Mesenchymal stem cell (in vitro differentiated cells and primary cell): ENCODE measurements around the gene ADGRL3.

Experiments
- DNase-seq: peaks from one replicate; pipeline ENCODE4 v3.0.0-alpha.2; 2013
- H2AFZ ChIP-seq: one replicate; pipeline ENCODE4 v1.6.1; 2013; ENCODE audit warnings: low read depth, mild to moderate bottlenecking, control low read depth, inconsistent platforms, low read length, moderate library complexity
- H2AK5ac ChIP-seq: 2 replicates; pipeline ENCODE4 v1.6.1; 2013; ENCODE audit warnings: low read length, moderate library complexity, mild to moderate bottlenecking, inconsistent platforms; ENCODE audit not compliant: severe bottlenecking
- H2BK120ac ChIP-seq: one replicate; pipeline ENCODE4 v1.6.1; 2013; ENCODE audit warnings: low read depth, mild to moderate bottlenecking, inconsistent platforms, low read length, moderate library complexity
- H2BK12ac ChIP-seq, 2 experiments: one replicate each; pipeline ENCODE4 v1.6.1; 2013; ENCODE audit warnings: inconsistent platforms in 2 of 2, low read length in 2 of 2, mild to moderate bottlenecking in 2 of 2, moderate library complexity in 2 of 2, control low read depth in 1 of 2
- H2BK15ac ChIP-seq: one replicate; pipeline ENCODE4 v1.6.1; 2013; ENCODE audit warnings: mild to moderate bottlenecking, low read depth, inconsistent platforms; ENCODE audit not compliant: poor library complexity, severe bottlenecking
- H2BK5ac ChIP-seq: 2 replicates; pipeline ENCODE4 v1.6.1; 2013; ENCODE audit warnings: low read depth, mild to moderate bottlenecking, low read length, control low read depth, inconsistent platforms; ENCODE audit not compliant: poor library complexity, severe bottlenecking
- H3K14ac ChIP-seq, 2 experiments: one replicate each; pipeline ENCODE4 v1.6.1; 2013; ENCODE audit warnings: inconsistent platforms in 2 of 2, low read length in 2 of 2, control low read depth in 1 of 2, mild to moderate bottlenecking in 1 of 2, moderate library complexity in 1 of 2
- H3K18ac ChIP-seq, 2 experiments: one replicate each; pipeline ENCODE4 v1.6.1; 2013; ENCODE audit warnings: inconsistent platforms in 2 of 2, low read length in 2 of 2, control low read depth in 1 of 2, low read depth in 1 of 2, mild to moderate bottlenecking in 1 of 2
- H3K23ac ChIP-seq, 2 experiments: one replicate each; pipeline ENCODE4 v1.6.1; 2013; ENCODE audit warnings: inconsistent platforms in 2 of 2, low read length in 2 of 2, mild to moderate bottlenecking in 2 of 2, moderate library complexity in 2 of 2, control low read depth in 1 of 2
- H3K27ac ChIP-seq: 2 replicates; pipeline ENCODE4 v1.5.1; 2013; ENCODE audit warnings: mild to moderate bottlenecking, moderate library complexity, low read length, control low read depth, inconsistent platforms; ENCODE audit not compliant: poor library complexity, severe bottlenecking
- H3K27me3 ChIP-seq, 2 experiments: 2 replicates each; pipeline versions ENCODE4 v1.6.1 to v1.7.0; 2013; ENCODE audit warnings: low read length in 2 of 2, mild to moderate bottlenecking in 2 of 2, moderate library complexity in 2 of 2, control low read depth in 1 of 2, inconsistent platforms in 1 of 2; ENCODE audit not compliant: control insufficient read depth in 1 of 2, insufficient read depth in 1 of 2
- H3K36me3 ChIP-seq, 2 experiments: 2 replicates each; pipeline versions ENCODE4 v1.6.1 to v1.7.0; 2013; ENCODE audit warnings: low read length in 2 of 2, control low read depth in 1 of 2, inconsistent platforms in 1 of 2, low read depth in 1 of 2, mild to moderate bottlenecking in 1 of 2; ENCODE audit not compliant: insufficient read depth in 2 of 2, control insufficient read depth in 1 of 2
- H3K4ac ChIP-seq, 2 experiments: one replicate each; pipeline ENCODE4 v1.6.1; 2013; ENCODE audit warnings: inconsistent platforms in 2 of 2, low read length in 2 of 2, mild to moderate bottlenecking in 2 of 2, moderate library complexity in 2 of 2, control low read depth in 1 of 2, low read depth in 1 of 2
- H3K4me1 ChIP-seq: 2 replicates; pipeline ENCODE4 v1.6.1; 2013; ENCODE audit warnings: low read depth, low read length, control low read depth; ENCODE audit not compliant: control insufficient read depth, insufficient read depth
- H3K4me2 ChIP-seq: 2 replicates; pipeline ENCODE4 v1.6.1; 2013; ENCODE audit warnings: low read length, mild to moderate bottlenecking, inconsistent platforms; ENCODE audit not compliant: poor library complexity, severe bottlenecking
- H3K4me3 ChIP-seq, 2 experiments: 2 replicates each; pipeline versions ENCODE4 v1.5.1 to v1.7.0; 2013; ENCODE audit warnings: low read length in 2 of 2, mild to moderate bottlenecking in 2 of 2, control low read depth in 1 of 2, low read depth in 1 of 2; ENCODE audit not compliant: insufficient read depth in 1 of 2
- H3K79me1 ChIP-seq: replicated peaks from 2 replicates; pipeline ENCODE4 v1.6.1; 2013; ENCODE audit warnings: mild to moderate bottlenecking, control low read depth, low read length, inconsistent platforms; ENCODE audit not compliant: poor library complexity, severe bottlenecking
- H3K9ac ChIP-seq: 2 replicates; pipeline ENCODE4 v1.7.0; 2013; ENCODE audit warnings: mild to moderate bottlenecking, low read length, moderate library complexity
- H3K9me3 ChIP-seq: 2 replicates; pipeline ENCODE4 v1.7.0; 2013; ENCODE audit warnings: mild to moderate bottlenecking, low read length; ENCODE audit not compliant: control insufficient read depth
- H4K8ac ChIP-seq: one replicate; pipeline ENCODE4 v1.6.1; 2013; ENCODE audit warnings: inconsistent platforms, mild to moderate bottlenecking, low read length, moderate library complexity
- H4K91ac ChIP-seq: one replicate; pipeline ENCODE4 v1.6.1; 2013; ENCODE audit warnings: mild to moderate bottlenecking, low read length, inconsistent platforms
- WGBS: methylation state at CpG from one replicate; pipeline ENCODE4 v1.1.7; 2013; ENCODE audit warnings: mixed read lengths; 5-methylcytosine and 5-hydroxymethylcytosine counted together

ADGRL3 gene

DNA sequence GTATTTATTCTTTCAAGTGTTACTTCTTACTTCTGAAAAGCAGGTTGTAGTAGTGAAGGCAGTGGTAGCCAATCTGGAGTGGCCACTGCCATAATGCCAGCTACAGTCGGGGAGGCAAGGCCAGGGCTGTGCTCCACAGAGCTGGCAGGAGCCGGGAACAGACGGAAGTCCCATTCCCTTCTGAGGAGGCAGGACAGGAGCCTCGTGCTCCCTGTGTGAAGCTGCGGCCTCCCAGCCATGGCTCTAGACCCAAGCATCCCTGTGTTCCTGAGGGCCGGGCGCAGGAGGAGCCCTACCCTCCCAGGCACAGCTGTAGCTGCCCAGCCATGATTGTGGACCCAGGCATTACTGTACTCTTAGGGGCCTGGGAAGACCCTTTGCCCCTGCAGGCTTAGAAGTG is 461.8 kb downstream of the ADGRL3 start:
- no peak overlapping the region for H3K27ac ChIP-seq

GRCh38 chr4:61662362-61662761 is 462.2 kb downstream of the ADGRL3 start:
- no peak overlapping the region for H2BK12ac ChIP-seq
- peaks cover 0 to 3% of the 10 kb centered on the region in 2 experiments for H3K36me3 ChIP-seq
- H3K9ac ChIP-seq: no peak overlapping the region
- no peak overlapping the region for H2AK5ac ChIP-seq
- no peak overlapping the region for H4K8ac ChIP-seq
- no peak overlapping the region for H3K4me2 ChIP-seq
- 95% methylated on average over 5 of the region's 5 CpGs for whole genome bisulfite sequencing
- no peaks in the 10 kb centered on the region for H3K27me3 ChIP-seq
- H2BK120ac ChIP-seq: no peak overlapping the region
- no peak overlapping the region for H2AFZ ChIP-seq
- no peak overlapping the region for H2BK5ac ChIP-seq
- H3K79me1 ChIP-seq: no peaks in the 10 kb centered on the region
- peak overlapping the region in 1 of 2 experiments; percentile 2 for H3K4ac ChIP-seq
- no peak overlapping the region for H3K4me3 ChIP-seq
- no peak overlapping the region for H2BK15ac ChIP-seq
- H3K9me3 ChIP-seq: no peaks in the 10 kb centered on the region
- H3K27ac ChIP-seq: no peak overlapping the region
- no peak overlapping the region for H3K18ac ChIP-seq
- DNase-seq: no peak
- peaks cover 3% of the 10 kb centered on the region for H3K4me1 ChIP-seq
- H3K23ac ChIP-seq: no peak overlapping the region
- H3K14ac ChIP-seq: no peak overlapping the region
- H4K91ac ChIP-seq: no peak overlapping the region

More for the DNA sequence above, 461.8 kb downstream of the ADGRL3 start:
- no peak for DNase-seq
- 94% methylated on average over 7 of the region's 7 CpGs for WGBS
- H3K27me3 ChIP-seq: no peaks in the 10 kb centered on the region
- no peak overlapping the region for H2BK12ac ChIP-seq
- no peaks in the 10 kb centered on the region for H3K79me1 ChIP-seq
- no peak overlapping the region for H3K9ac ChIP-seq
- H2BK5ac ChIP-seq: no peak overlapping the region
- no peak overlapping the region for H4K8ac ChIP-seq
- H4K91ac ChIP-seq: no peak overlapping the region
- no peak overlapping the region for H3K4me3 ChIP-seq
- H3K4me1 ChIP-seq: peaks cover 3% of the 10 kb centered on the region
- H3K14ac ChIP-seq: no peak overlapping the region
- H3K4me2 ChIP-seq: no peak overlapping the region
- peaks cover 0 to 3% of the 10 kb centered on the region in 2 experiments for H3K36me3 ChIP-seq
- H2AFZ ChIP-seq: no peak overlapping the region
- H3K4ac ChIP-seq: no peak overlapping the region
- no peak overlapping the region for H3K18ac ChIP-seq
- no peak overlapping the region for H3K23ac ChIP-seq
- H2BK15ac ChIP-seq: no peak overlapping the region
- H2AK5ac ChIP-seq: no peak overlapping the region
- no peaks in the 10 kb centered on the region for H3K9me3 ChIP-seq
- H2BK120ac ChIP-seq: no peak overlapping the region

GRCh38 chr4:61663310-61663709 is 463.2 kb downstream of the ADGRL3 start:
- H3K36me3 ChIP-seq: peaks cover 0 to 3% of the 10 kb centered on the region in 2 experiments
- H3K79me1 ChIP-seq: no peaks in the 10 kb centered on the region
- H3K9me3 ChIP-seq: no peaks in the 10 kb centered on the region
- no peak overlapping the region for H2BK120ac ChIP-seq
- no peak overlapping the region for H2AFZ ChIP-seq
- no peak overlapping the region for H3K27ac ChIP-seq
- H3K27me3 ChIP-seq: no peaks in the 10 kb centered on the region
- H3K4me2 ChIP-seq: no peak overlapping the region
- H2AK5ac ChIP-seq: no peak overlapping the region
- no peak overlapping the region for H3K4me3 ChIP-seq
- peak overlapping the region in 1 of 2 experiments; percentile 73 for H3K14ac ChIP-seq
- no peak overlapping the region for H3K23ac ChIP-seq
- H2BK15ac ChIP-seq: no peak overlapping the region
- H3K4ac ChIP-seq: peak overlapping the region in 1 of 2 experiments; percentile 11
- over 99% methylated on average over 7 of the region's 8 CpGs for whole genome bisulfite sequencing
- H2BK12ac ChIP-seq: peak overlapping the region; percentile 7 to 83
- H3K4me1 ChIP-seq: peaks cover 3% of the 10 kb centered on the region
- H4K8ac ChIP-seq: peak overlapping the region; percentile 75
- H3K9ac ChIP-seq: no peak overlapping the region
- peak overlapping the region in 1 of 2 experiments; percentile 55 for H3K18ac ChIP-seq
- no peak for DNase-seq
- H2BK5ac ChIP-seq: no peak overlapping the region
- peak overlapping the region; percentile 6 for H4K91ac ChIP-seq

- H4K8ac ChIP-seq: no peak overlapping the region
- no peak overlapping the region for H2BK120ac ChIP-seq
- H3K27ac ChIP-seq: no peak overlapping the region
- H3K4me3 ChIP-seq: no peak overlapping the region
- DNase-seq: no peak
- no peak overlapping the region for H2BK15ac ChIP-seq
- no peaks in the 10 kb centered on the region for H3K9me3 ChIP-seq
- no peak overlapping the region for H2BK12ac ChIP-seq
- H3K4me1 ChIP-seq: peaks cover 3% of the 10 kb centered on the region
- H3K79me1 ChIP-seq: no peaks in the 10 kb centered on the region
- no peak overlapping the region for H3K4ac ChIP-seq
- H3K9ac ChIP-seq: no peak overlapping the region
- H4K91ac ChIP-seq: no peak overlapping the region
- no peak overlapping the region for H2BK5ac ChIP-seq
- H3K18ac ChIP-seq: no peak overlapping the region
- no peak overlapping the region for H3K23ac ChIP-seq
- peaks cover 0 to 3% of the 10 kb centered on the region in 2 experiments for H3K36me3 ChIP-seq
- H3K27me3 ChIP-seq: no peaks in the 10 kb centered on the region
- no peak overlapping the region for H2AFZ ChIP-seq
- H3K4me2 ChIP-seq: no peak overlapping the region
- no peak overlapping the region for H3K14ac ChIP-seq
- H2AK5ac ChIP-seq: no peak overlapping the region
These were observed 465.5 kb downstream of the ADGRL3 start for GRCh38 chr4:61665649-61666048.
